ENCODE measurements around the gene CD2.

DNA sequence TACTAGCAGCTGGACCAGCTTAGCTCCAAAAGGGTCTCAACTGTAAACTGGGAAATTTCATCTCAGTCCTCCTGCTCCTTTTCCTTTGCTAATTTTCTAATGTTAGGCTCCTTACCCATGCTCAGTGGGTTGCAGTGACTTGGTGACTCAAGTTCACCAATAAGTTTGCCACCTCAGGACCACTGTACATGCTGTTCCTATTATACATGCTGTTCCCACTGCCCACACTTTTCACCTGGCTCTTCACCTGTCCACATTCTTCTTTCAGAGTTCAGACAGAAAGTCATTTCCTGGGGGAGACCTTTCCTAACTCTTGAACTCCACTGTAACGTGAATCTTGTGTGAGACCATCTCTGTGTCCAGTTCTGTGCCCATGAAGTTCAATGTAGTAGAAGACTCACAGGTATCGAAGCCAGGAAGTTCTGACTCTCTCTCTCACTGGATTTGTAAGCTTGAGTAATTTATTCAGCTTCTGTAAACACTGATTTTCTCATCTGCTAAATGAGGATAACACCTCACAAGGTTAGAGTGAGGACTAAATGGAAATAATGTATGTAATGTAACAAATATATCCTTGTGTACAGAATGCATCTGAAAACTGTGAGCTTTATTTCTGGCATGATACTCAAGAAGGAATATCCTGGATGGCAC lies 17.9 kb downstream of the CD2 start:
- TF ChIP-seq, protein P1, sequence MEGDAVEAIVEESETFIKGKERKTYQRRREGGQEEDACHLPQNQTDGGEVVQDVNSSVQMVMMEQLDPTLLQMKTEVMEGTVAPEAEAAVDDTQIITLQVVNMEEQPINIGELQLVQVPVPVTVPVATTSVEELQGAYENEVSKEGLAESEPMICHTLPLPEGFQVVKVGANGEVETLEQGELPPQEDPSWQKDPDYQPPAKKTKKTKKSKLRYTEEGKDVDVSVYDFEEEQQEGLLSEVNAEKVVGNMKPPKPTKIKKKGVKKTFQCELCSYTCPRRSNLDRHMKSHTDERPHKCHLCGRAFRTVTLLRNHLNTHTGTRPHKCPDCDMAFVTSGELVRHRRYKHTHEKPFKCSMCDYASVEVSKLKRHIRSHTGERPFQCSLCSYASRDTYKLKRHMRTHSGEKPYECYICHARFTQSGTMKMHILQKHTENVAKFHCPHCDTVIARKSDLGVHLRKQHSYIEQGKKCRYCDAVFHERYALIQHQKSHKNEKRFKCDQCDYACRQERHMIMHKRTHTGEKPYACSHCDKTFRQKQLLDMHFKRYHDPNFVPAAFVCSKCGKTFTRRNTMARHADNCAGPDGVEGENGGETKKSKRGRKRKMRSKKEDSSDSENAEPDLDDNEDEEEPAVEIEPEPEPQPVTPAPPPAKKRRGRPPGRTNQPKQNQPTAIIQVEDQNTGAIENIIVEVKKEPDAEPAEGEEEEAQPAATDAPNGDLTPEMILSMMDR (IDR thresholded peaks at IDR 0.05; ENCODE audit: low read depth, low read length): no peak
- no peak for TF ChIP-seq EZH2phosphoT487 (IDR thresholded peaks at IDR 0.05; ENCODE audit: low read depth)
